HEK293 (cell line): Measurements from ENCODE around the gene LDLRAD4.

Experiments
- CTCF ChIA-PET: fragments of 350-600 bp; formaldehyde crosslinking; extraction: SDS; loops from one replicate; lab custom pipeline; 2021; ENCODE audit warnings: antibody characterized with exemption; lab: Yijun Ruan, JAX
- POLR2A ChIA-PET: fragments of 300-600 bp; formaldehyde crosslinking; extraction: SDS; loops from one replicate; lab custom pipeline; 2020; ENCODE audit warnings: antibody characterized with exemption, inconsistent platforms; lab: Yijun Ruan, JAX
- H3K27ac ChIP-seq: fragments of 200-500 bp; sonication (Bioruptor generic); 2 replicates; pipeline ENCODE4 v1.5.1; 2014; ENCODE audit warnings: low read depth, low read length, control low read depth, inconsistent platforms; ENCODE audit errors: extremely low read depth
- H3K36me3 ChIP-seq, 2 experiments: fragments of 200-500 bp in 1 of 2; sonication (Bioruptor generic) in 1 of 2; 1 replicate in 1 of 2; 2 replicates in 1 of 2; pipeline ENCODE4 v1.5.1; 2014 to 2017; ENCODE audit warnings: inconsistent platforms in 2 of 2, low read length in 2 of 2; ENCODE audit not compliant: control insufficient read depth in 2 of 2, insufficient read depth in 1 of 2
- H3K4me1 ChIP-seq: fragments of 200-500 bp; sonication (Bioruptor generic); 2 replicates; pipeline ENCODE4 v1.5.1; 2014; ENCODE audit warnings: mild to moderate bottlenecking, low read length, inconsistent platforms; ENCODE audit not compliant: control insufficient read depth, insufficient read depth
- H3K4me3 ChIP-seq: 2 replicates; pipeline ENCODE4 v1.5.1; 2011; ENCODE audit warnings: low read depth, mild to moderate bottlenecking, control low read depth, low read length, moderate library complexity
- H3K9me3 ChIP-seq: fragments of 200-500 bp; sonication (Bioruptor generic); 2 replicates; pipeline ENCODE4 v1.5.1; 2014; ENCODE audit warnings: low read depth, low read length, inconsistent platforms; ENCODE audit not compliant: control insufficient read depth, insufficient read depth
- RBAK ChIP-seq: fragments of 450-650 bp; formaldehyde crosslinking; IDR thresholded peaks from 2 replicates; pipeline ENCODE4 v1.5.1; 2016; ENCODE audit warnings: missing biosample characterization, missing genetic modification characterization
- TCF7L2 ChIP-seq: IDR thresholded peaks from 2 replicates; pipeline ENCODE4 v1.6.1; 2011; ENCODE audit warnings: low read depth, mild to moderate bottlenecking, inconsistent platforms, low read length, moderate library complexity, borderline replicate concordance
- YY1 ChIP-seq: fragments of 450-650 bp; formaldehyde crosslinking; IDR thresholded peaks from 2 replicates; pipeline ENCODE4 v1.5.1; 2018; ENCODE audit warnings: missing biosample characterization, missing genetic modification characterization
- ZBTB21 ChIP-seq: fragments of 450-650 bp; formaldehyde crosslinking; IDR thresholded peaks from 2 replicates; pipeline ENCODE4 v1.5.1; 2017; ENCODE audit warnings: missing biosample characterization, missing genetic modification characterization
- ZFHX2 ChIP-seq: fragments of 450-650 bp; formaldehyde crosslinking; conservative IDR thresholded peaks from 2 replicates; pipeline ENCODE4 v1.5.1; 2016; ENCODE audit warnings: missing biosample characterization, missing genetic modification characterization
- ZFP3 ChIP-seq: fragments of 450-650 bp; formaldehyde crosslinking; IDR thresholded peaks from 2 replicates; pipeline ENCODE4 v1.5.1; 2016; ENCODE audit warnings: low read depth, missing biosample characterization, missing genetic modification characterization
- ZNF112 ChIP-seq: fragments of 450-650 bp; formaldehyde crosslinking; IDR thresholded peaks from 2 replicates; pipeline ENCODE4 v1.5.0; 2017; ENCODE audit warnings: missing biosample characterization, missing genetic modification characterization
- ZNF121 ChIP-seq: fragments of 450-650 bp; formaldehyde crosslinking; IDR thresholded peaks from 2 replicates; pipeline ENCODE4 v1.5.1; 2016; ENCODE audit warnings: missing biosample characterization, missing genetic modification characterization
- ZNF223 ChIP-seq: fragments of 450-650 bp; formaldehyde crosslinking; IDR thresholded peaks from 2 replicates; pipeline ENCODE4 v1.5.1; 2016; ENCODE audit warnings: missing biosample characterization, missing genetic modification characterization
- ZNF394 ChIP-seq: fragments of 450-650 bp; formaldehyde crosslinking; IDR thresholded peaks from 2 replicates; pipeline ENCODE4 v1.5.1; 2016; ENCODE audit warnings: missing biosample characterization, missing genetic modification characterization, mild to moderate bottlenecking, moderate library complexity, borderline replicate concordance
- ZNF530 ChIP-seq: fragments of 450-650 bp; formaldehyde crosslinking; IDR thresholded peaks from 2 replicates; pipeline ENCODE4 v1.5.1; 2016; ENCODE audit warnings: low read depth, missing biosample characterization, missing genetic modification characterization
- ZNF560 ChIP-seq: fragments of 450-650 bp; formaldehyde crosslinking; IDR thresholded peaks from 2 replicates; pipeline ENCODE4 v1.5.1; 2017; ENCODE audit warnings: missing biosample characterization, missing genetic modification characterization, borderline replicate concordance
- ZNF600 ChIP-seq: fragments of 450-650 bp; formaldehyde crosslinking; IDR thresholded peaks from 2 replicates; pipeline ENCODE4 v1.5.1; 2016; ENCODE audit warnings: missing biosample characterization, missing genetic modification characterization
- ZNF610 ChIP-seq: fragments of 450-650 bp; formaldehyde crosslinking; IDR thresholded peaks from 2 replicates; pipeline ENCODE4 v1.5.1; 2016; ENCODE audit warnings: missing biosample characterization, missing genetic modification characterization, borderline replicate concordance
- ZNF629 ChIP-seq: fragments of 450-650 bp; formaldehyde crosslinking; IDR thresholded peaks from 2 replicates; pipeline ENCODE4 v1.5.1; 2017; ENCODE audit warnings: missing biosample characterization, missing genetic modification characterization
- ZNF837 ChIP-seq: fragments of 450-650 bp; formaldehyde crosslinking; IDR thresholded peaks from 2 replicates; pipeline ENCODE4 v1.5.1; 2016; ENCODE audit warnings: missing biosample characterization, missing genetic modification characterization
- TF ChIP-seq, protein P1 (sequence below): fragments of 450-650 bp; IDR thresholded peaks from 2 replicates; pipeline ENCODE4 v1.5.1; 2018; ENCODE audit warnings: missing biosample characterization, mild to moderate bottlenecking, missing genetic modification characterization
- TF ChIP-seq, protein P2 (sequence below): fragments of 450-650 bp; formaldehyde crosslinking; IDR thresholded peaks from 2 replicates; pipeline ENCODE4 v1.5.1; 2017; ENCODE audit warnings: missing biosample characterization, missing genetic modification characterization
- TF ChIP-seq, protein P3 (sequence below): fragments of 450-650 bp; formaldehyde crosslinking; IDR thresholded peaks from 2 replicates; pipeline ENCODE4 v1.5.1; 2017; ENCODE audit warnings: missing biosample characterization, missing genetic modification characterization
- TF ChIP-seq, protein P4 (sequence below): fragments of 450-650 bp; formaldehyde crosslinking; IDR thresholded peaks from 2 replicates; pipeline ENCODE4 v1.5.1; 2016; ENCODE audit warnings: missing biosample characterization, missing genetic modification characterization
- TF ChIP-seq, protein P5 (sequence below): fragments of 450-650 bp; formaldehyde crosslinking; IDR thresholded peaks from 2 replicates; pipeline ENCODE4 v1.5.1; 2016; ENCODE audit warnings: missing biosample characterization, missing genetic modification characterization
- TF ChIP-seq, protein P6 (sequence below): fragments of 450-650 bp; formaldehyde crosslinking; IDR thresholded peaks from 2 replicates; pipeline ENCODE4 v1.5.0; 2017; ENCODE audit warnings: missing biosample characterization, missing genetic modification characterization, borderline replicate concordance

The LDLRAD4 gene

DNA sequence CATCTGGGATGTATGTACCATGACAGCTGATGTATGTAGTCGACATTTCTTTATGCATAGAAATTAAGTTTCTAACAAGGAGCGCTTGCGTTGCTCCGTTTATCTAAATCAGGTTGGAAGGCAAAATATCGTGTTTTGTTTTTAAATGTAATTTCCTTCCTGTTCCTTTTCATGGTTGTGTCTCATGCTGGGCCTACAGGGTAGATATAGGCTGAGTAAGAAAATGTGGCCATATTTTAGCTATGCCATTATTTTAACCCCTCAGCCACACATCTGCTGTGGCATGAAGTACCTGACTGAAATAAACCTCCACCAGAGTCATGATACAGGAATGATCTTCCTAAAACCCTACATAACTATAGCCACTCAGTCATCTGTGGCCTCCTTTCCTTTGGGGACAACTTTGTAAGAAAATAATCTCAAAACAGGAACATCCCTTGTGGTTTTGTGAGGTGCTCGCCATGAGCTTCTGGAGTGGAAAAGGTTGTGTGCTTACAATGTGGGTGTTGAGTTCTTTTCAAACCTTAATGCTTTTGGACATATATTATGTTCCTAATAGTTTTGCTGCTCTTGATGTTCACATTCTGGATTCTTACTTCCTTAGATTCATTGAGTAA lies 293.5 kb downstream of the LDLRAD4 start (continued):
- TF ChIP-seq ZNF223 (tag by site-specific recombination) = no peak
- TF ChIP-seq ZFHX2 (tag by site-specific recombination) = no peak
- no peak for TF ChIP-seq ZNF610 (tag by site-specific recombination)

DNA sequence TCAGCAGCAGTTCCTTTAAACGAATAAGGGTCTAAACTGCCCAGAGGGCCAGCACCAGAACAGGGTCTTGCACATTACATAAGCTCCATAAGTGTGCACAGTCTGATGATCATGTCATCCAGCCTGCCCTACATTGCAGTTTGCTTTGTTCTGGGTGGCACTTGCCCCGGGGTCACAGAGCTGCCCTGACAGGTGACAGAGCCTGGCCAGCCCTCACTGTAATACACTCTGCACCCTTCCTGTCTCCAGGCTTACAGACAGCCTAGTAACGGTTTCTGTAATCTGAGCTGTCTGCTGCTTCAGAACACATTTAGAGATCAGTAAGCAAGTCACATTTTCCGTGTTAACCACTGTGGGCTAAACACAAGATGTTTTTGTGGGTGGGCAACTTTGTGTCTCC lies 294.5 kb downstream of the LDLRAD4 start:
- H3K4me3 ChIP-seq = no peak overlapping the region
- H3K36me3 ChIP-seq = no peaks in the 10 kb centered on the region
- TF ChIP-seq ZNF121 (tag by site-specific recombination) (no peak), ZNF112 (tag by site-specific recombination) (no peak), ZFP3 (tag by site-specific recombination) (no peak), ZNF600 (0 out of 2 replicates have a peak, but pooled peaks have one; percentile 27), TCF7L2 (no peak), RBAK (no peak)
- TF ChIP-seq, protein P1, sequence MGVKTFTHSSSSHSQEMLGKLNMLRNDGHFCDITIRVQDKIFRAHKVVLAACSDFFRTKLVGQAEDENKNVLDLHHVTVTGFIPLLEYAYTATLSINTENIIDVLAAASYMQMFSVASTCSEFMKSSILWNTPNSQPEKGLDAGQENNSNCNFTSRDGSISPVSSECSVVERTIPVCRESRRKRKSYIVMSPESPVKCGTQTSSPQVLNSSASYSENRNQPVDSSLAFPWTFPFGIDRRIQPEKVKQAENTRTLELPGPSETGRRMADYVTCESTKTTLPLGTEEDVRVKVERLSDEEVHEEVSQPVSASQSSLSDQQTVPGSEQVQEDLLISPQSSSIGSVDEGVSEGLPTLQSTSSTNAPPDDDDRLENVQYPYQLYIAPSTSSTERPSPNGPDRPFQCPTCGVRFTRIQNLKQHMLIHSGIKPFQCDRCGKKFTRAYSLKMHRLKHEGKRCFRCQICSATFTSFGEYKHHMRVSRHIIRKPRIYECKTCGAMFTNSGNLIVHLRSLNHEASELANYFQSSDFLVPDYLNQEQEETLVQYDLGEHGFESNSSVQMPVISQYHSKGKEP (tag by site-specific recombination) = no peak
- H3K9me3 ChIP-seq = no peaks in the 10 kb centered on the region
- H3K4me1 ChIP-seq = peaks cover 3% of the 10 kb centered on the region
- POLR2A ChIA-PET = interaction anchor here (2.2 kb wide), 1 partner anchor 12 kb away, joined by 9 read pairs; no protein-coding TSS in a partner anchor
- no peak overlapping the region for H3K27ac ChIP-seq
- CTCF ChIA-PET = interaction anchor here (0.6 to 1.4 kb wide), 4 partner anchors 9 to 574 kb away, joined by 3 to 5 read pairs (median 4); no protein-coding TSS in a partner anchor

DNA sequence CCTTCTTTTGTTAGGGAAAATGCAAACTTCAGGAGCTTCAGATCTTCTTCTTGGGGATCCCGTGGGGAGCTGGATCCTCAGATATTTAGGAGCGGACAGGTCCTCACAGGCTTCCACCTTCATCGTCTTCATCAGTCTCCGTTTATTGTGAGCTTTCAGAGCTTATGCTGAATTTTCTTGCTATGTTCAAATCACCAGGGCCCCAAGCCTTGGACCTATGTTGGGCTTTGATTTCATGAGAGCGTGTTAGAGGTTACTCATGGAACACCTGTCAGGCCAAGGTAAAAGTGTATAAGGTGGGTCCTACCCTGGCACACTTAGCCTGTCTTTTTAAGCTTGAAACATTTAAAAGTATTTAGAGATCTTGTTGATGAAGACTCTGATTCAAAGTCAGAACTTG lies 294.9 kb downstream of the LDLRAD4 start:
- H3K27ac ChIP-seq = no peak overlapping the region
- peaks cover 3% of the 10 kb centered on the region for H3K4me1 ChIP-seq
- ChIA-PET POLR2A (interaction anchor here (2.2 kb wide), 1 partner anchor 12 kb away, joined by 9 read pairs; no protein-coding TSS in a partner anchor), CTCF (interaction anchor here (0.6 to 1.4 kb wide), 5 partner anchors 9 to 574 kb away, joined by 3 to 5 read pairs (median 4); no protein-coding TSS in a partner anchor)
- no peaks in the 10 kb centered on the region for H3K36me3 ChIP-seq
- H3K4me3 ChIP-seq = no peak overlapping the region
- H3K9me3 ChIP-seq = no peaks in the 10 kb centered on the region
- TF ChIP-seq, protein P2, sequence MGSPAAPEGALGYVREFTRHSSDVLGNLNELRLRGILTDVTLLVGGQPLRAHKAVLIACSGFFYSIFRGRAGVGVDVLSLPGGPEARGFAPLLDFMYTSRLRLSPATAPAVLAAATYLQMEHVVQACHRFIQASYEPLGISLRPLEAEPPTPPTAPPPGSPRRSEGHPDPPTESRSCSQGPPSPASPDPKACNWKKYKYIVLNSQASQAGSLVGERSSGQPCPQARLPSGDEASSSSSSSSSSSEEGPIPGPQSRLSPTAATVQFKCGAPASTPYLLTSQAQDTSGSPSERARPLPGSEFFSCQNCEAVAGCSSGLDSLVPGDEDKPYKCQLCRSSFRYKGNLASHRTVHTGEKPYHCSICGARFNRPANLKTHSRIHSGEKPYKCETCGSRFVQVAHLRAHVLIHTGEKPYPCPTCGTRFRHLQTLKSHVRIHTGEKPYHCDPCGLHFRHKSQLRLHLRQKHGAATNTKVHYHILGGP (tag by site-specific recombination) = no peak
- TF ChIP-seq ZBTB21 (tag by site-specific recombination) (no peak), ZNF629 (tag by site-specific recombination) (no peak), ZNF394 (tag by site-specific recombination) (no peak), YY1 (tag by site-specific recombination) (no peak), ZNF560 (tag by site-specific recombination) (no peak), ZNF530 (tag by site-specific recombination) (no peak), ZNF837 (no peak)
- TF ChIP-seq, protein P3, sequence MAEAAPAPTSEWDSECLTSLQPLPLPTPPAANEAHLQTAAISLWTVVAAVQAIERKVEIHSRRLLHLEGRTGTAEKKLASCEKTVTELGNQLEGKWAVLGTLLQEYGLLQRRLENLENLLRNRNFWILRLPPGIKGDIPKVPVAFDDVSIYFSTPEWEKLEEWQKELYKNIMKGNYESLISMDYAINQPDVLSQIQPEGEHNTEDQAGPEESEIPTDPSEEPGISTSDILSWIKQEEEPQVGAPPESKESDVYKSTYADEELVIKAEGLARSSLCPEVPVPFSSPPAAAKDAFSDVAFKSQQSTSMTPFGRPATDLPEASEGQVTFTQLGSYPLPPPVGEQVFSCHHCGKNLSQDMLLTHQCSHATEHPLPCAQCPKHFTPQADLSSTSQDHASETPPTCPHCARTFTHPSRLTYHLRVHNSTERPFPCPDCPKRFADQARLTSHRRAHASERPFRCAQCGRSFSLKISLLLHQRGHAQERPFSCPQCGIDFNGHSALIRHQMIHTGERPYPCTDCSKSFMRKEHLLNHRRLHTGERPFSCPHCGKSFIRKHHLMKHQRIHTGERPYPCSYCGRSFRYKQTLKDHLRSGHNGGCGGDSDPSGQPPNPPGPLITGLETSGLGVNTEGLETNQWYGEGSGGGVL (tag by site-specific recombination) = no peak
- TF ChIP-seq, protein P4, sequence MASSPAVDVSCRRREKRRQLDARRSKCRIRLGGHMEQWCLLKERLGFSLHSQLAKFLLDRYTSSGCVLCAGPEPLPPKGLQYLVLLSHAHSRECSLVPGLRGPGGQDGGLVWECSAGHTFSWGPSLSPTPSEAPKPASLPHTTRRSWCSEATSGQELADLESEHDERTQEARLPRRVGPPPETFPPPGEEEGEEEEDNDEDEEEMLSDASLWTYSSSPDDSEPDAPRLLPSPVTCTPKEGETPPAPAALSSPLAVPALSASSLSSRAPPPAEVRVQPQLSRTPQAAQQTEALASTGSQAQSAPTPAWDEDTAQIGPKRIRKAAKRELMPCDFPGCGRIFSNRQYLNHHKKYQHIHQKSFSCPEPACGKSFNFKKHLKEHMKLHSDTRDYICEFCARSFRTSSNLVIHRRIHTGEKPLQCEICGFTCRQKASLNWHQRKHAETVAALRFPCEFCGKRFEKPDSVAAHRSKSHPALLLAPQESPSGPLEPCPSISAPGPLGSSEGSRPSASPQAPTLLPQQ = no peak
- TF ChIP-seq, protein P5, sequence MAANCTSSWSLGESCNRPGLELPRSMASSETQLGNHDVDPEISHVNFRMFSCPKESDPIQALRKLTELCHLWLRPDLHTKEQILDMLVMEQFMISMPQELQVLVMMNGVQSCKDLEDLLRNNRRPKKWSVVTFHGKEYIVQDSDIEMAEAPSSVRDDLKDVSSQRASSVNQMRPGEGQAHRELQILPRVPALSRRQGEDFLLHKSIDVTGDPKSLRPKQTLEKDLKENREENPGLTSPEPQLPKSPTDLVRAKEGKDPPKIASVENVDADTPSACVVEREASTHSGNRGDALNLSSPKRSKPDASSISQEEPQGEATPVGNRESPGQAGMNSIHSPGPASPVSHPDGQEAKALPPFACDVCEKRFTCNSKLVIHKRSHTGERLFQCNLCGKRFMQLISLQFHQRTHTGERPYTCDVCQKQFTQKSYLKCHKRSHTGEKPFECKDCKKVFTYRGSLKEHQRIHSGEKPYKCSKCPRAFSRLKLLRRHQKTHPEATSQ (tag by site-specific recombination) = no peak
- TF ChIP-seq, protein P6, sequence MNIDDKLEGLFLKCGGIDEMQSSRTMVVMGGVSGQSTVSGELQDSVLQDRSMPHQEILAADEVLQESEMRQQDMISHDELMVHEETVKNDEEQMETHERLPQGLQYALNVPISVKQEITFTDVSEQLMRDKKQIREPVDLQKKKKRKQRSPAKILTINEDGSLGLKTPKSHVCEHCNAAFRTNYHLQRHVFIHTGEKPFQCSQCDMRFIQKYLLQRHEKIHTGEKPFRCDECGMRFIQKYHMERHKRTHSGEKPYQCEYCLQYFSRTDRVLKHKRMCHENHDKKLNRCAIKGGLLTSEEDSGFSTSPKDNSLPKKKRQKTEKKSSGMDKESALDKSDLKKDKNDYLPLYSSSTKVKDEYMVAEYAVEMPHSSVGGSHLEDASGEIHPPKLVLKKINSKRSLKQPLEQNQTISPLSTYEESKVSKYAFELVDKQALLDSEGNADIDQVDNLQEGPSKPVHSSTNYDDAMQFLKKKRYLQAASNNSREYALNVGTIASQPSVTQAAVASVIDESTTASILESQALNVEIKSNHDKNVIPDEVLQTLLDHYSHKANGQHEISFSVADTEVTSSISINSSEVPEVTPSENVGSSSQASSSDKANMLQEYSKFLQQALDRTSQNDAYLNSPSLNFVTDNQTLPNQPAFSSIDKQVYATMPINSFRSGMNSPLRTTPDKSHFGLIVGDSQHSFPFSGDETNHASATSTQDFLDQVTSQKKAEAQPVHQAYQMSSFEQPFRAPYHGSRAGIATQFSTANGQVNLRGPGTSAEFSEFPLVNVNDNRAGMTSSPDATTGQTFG (tag by site-specific recombination) = no peak
